NCI-H510A (cell line): ENCODE measurements around the gene DCDC2.
"Not testable (repeated sequence)": the region's sequence is repeated elsewhere in the genome, so short reads cannot be mapped to it uniquely, and the experiment has no call there.

Source experiments
- DNase-seq: peaks from one replicate; lab custom pipeline; 2025; lab: John Stamatoyannopoulos, UW

The DCDC2 gene

GRCh38 chr6:24324617-24325016, 33.2 kb downstream of the DCDC2 start:
- DNase-seq: no peak

DNA sequence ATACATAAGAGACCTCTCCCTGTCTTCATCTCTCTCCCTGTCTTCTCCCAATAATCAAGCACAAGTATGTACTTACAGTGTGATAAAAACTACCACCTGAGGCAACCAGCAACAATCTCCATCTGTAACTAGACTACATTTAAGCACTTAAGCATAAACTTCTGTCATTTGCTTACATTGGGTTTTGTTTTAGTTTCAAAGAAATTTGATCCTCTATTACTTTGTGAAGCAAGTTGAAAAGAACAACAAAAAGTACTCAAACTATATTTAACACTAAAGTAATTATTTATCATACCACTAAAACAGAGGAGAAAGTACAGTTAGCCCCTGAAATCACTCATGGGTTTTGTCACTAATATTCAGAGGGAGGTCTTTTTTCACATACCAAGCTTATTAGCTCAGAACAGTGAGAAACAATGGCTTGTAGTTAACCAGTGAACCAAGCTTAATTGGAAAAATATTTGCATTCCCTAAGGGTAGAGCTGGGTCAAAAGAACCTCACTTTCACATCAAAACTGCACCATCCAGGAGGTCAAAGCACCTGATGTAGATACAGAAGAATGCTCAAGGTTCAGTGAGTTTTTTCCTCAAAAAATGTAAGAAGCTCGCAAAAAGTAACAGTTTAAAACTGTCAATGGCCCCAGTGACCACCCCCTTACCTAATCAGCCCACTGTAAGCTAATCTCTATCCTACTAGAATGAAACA, 34.1 kb downstream of the DCDC2 start:
- no peak for DNase-seq

- no peak for DNase-seq
Observed at GRCh38 chr6:24322924-24323323, 34.9 kb downstream of the DCDC2 start.

DNA sequence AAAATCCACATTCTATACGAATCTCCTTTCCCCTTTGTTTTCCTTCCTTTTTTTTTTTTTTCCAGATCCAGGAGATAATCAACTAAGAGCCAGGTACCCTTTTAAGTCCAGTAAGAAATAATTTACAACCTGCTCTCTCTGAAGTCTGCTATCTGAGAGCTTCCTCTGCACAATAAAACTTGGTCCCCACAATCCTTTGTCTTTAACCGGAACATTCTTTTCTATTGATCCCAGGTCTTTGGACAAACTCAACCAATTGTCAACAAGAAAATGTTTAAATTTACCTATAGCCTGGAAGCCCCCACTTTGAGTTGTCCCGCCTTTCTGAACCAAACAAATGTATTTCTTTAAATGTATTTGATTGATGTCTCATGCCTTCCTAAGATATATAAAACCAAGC, 35.4 kb downstream of the DCDC2 start:
- not testable (repeated sequence) for DNase-seq

GRCh38 chr6:24321538-24322162, 36.2 kb downstream of the DCDC2 start:
- DNase-seq: no peak

DNA sequence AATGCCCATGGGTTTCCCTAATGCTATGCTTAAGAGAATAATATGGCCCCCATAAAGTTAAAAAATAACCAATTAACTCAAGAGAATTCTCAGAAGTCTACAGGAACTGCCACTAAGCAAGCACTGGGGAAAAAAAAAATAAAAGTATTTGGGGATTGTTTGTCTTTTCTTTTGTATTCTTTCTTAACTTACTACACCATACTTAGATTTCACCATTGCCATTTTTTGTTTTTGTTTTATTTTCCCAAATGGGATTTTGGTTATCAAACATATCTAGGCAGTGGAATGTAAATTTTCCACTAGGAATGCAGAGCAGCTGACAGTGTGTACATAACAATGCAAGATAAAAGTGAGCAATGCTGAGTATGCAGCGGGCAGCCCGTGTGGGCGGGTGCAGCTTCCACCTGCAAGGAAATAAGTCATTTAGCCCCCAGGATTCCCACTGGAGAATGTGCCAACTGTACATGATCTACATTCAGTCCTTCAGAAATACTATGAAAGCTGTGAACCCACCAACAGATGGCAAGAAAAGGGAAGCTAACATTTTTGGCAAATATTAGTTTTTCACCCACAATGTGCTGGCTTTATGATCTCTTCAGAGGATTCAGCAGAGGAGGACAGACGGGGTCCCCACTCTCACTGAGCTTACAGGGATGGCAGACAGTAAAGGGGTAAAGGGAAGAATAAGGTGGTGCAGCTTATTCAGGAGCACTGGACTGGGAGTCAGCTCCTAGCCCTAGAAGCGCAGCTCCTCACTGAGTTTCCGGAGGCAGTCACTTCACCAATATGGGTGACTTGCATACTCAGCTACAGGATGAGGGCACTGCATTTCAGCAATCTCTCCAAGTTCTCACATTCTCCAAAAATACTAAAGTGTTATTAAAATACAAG, 44.4 kb downstream of the DCDC2 start:
- no peak for DNase-seq

DNA sequence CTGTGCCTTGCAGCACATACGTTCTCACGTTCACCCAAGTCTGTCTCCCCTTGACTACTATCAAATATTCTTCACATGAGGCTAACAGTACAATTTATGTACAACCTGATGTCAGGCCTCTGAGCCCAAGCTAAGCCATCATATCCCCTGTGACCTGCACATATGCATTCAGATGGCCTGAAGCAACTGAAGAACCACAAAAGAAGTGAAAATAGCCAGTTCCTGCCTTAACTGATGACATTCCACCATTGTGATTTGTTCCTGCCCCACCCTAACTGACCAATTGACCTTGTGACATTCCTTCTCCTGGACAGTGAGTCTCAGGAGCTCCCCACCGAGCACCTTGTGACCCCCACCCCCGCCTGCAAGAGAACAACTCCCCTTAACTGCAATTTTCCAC, 46.1 kb downstream of the DCDC2 start:
- not testable (repeated sequence) for DNase-seq

- DNase-seq: no peak
Observed at GRCh38 chr6:24307881-24308280, 50.0 kb downstream of the DCDC2 start.

GRCh38 chr6:24306936-24307335, 50.9 kb downstream of the DCDC2 start:
- no peak for DNase-seq

- no peak for DNase-seq
Observed at GRCh38 chr6:24306038-24306437, 51.8 kb downstream of the DCDC2 start.

DNA sequence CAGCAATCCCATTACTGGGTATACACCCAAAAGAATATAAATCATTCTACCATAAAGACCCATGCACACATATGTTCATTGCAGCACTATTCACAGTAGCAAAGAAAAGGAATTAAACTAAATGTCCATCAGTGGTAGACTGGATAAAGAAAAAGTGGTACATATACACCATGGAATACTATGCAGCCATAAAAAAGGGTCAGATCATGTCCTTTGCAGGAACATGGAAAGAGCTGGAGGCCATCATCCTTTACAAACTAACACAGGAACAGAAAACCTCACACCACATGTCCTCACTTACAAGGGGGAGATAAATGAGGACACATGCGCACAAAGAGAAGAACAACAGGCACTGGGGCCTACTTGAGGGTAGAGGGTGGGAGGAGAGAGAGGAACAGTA, 60.9 kb downstream of the DCDC2 start:
- DNase-seq: no peak

DNA sequence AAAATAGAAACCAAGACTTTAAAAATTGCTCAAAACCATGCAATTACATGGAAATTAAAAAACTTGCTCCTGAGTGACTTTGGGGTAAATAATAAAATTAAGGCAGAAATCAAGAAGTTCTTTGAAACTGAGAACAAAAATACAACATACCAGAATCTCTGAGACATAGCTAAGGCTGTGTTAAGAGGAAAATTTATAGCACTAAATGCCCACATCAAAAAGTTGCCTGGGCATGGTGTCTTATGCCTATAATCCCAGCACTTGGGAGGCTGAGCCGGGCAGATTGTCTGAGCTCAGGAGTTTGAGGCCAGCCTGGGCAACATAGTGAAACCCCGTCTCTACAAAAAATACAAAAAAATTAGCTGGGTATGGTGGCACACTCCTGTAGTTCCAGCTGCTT, 64.0 kb downstream of the DCDC2 start:
- DNase-seq: not testable (repeated sequence)

DNA sequence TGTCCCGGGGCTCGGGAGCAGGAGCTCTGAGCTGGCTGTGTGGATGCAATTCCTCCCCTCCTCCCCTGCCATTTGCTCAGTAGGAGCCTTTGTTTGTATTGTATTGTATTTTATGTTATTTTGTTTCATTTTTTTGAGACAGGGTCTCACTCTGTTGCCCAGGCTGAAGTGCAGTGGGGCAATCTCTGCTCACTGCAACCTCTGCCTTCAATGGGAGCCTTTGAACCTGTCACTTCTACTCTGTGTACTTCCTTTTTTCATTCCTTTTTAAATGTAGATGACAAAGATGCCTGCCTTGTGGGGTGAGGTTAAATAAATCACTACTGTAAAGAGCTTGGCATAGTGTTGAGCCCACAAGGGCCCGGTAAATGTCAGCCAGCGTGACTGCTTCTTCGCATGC, 70.6 kb downstream of the DCDC2 start:
- DNase-seq: no peak

DNA sequence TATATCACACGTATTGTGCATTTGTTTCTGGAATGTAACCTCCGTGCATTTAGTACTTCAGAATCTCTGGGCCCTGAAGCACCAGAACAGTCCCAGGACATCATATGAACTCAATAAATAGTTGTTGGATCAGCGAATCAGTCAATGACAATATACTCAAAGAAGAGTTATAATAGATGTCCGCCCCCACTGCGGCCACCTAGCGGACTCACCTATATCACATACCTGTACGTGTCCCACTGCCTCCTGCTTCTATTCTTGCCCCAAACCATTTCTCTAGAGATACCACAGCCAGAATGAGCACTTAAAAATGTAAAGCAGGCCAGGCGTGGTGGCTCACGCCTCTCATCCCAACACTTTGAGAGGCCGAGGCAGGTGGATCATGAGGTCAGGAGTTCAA, 73.9 kb downstream of the DCDC2 start:
- DNase-seq: peak; percentile 5

- DNase-seq: peak; percentile 87
Observed at GRCh38 chr6:24283043-24283985, 74.5 kb downstream of the DCDC2 start.

- no peak for DNase-seq
Observed at GRCh38 chr6:24274441-24275083, 83.3 kb downstream of the DCDC2 start.

- DNase-seq: peak; percentile 28
Observed at GRCh38 chr6:24273096-24273870, 84.6 kb downstream of the DCDC2 start.

DNA sequence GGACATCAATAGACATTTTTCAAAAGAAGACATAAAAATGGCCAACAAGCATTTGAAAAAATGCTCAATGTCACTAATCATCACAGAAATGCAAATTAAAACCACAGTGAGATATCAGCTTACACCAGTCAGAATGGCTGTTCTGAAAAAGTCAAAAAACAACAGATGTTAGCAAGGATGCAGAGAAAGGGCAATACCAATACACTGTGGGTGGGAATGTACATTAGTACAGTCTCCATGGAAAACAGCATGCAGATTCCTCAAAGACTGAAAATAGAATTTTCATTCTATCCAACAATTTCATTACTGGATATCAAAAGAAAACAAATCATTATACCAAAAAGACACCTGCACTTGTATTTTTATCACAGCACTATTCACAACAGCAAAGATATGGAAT, 85.3 kb downstream of the DCDC2 start:
- DNase-seq: no peak

DNA sequence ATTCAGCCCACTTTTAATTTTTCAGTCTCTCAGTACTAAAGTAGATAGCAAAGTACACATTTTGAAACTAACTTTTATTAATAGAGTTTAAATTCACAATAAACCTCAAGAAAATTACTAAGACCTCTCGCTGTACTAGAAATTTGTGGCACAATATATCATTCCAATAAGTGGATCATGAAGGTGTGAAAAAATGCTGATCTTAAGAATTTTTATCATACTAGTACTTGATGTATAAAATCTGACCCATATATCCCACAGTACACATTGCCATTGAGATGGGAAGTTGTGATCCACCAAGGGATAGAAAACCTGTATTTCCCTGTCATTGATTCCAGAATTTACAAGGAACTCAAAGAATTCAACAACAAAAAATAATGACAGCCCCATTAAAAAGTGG, 85.7 kb downstream of the DCDC2 start:
- DNase-seq: no peak

DNA sequence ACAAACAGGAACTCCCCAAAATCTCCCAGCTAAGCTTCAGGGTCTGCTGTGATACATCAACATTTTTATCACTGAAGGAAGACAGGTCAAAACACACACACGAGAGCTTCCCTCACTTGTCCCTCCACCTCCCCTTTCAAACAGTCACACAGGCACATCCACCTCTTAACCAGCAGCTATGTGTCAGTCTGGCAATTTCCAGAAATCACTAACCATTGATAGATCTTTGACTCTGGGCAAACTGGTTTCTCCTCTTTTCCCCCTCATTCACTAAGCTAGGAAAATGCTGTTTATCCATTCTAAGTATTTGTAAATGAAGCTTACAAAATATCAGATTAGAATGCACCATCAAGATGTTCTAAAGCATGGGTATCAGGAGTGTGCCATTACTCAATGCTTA, 87.8 kb downstream of the DCDC2 start:
- DNase-seq: no peak
